Mucosa of descending colon (tissue), 3 donors: ENCODE results near the gene TSPAN15. TPM values are rescaled to one million over a fixed set of nuclear protein-coding genes. Genes with fewer than 3 reads are reported as not detected.

ENCODE experiments used
- ATAC-seq: fragments of 200-7000 bp; cut with Tn5 transposase; one replicate; pipeline ENCODE4 v1.9.1; 2020; ENCODE audit warnings: mild to moderate bottlenecking, moderate library complexity
- DNase-seq, 3 donors: peaks; one replicate each; pipeline ENCODE4 v3.0.0-alpha.2; 2020
- H3K36me3 ChIP-seq: fragments of 200-600 bp; one replicate; pipeline ENCODE4 v1.8.0; 2021; ENCODE audit warnings: low read depth, mild to moderate bottlenecking
- H3K4me1 ChIP-seq: fragments of 200-600 bp; one replicate; pipeline ENCODE4 v1.8.0; 2021; ENCODE audit warnings: low read depth, mild to moderate bottlenecking
- H3K4me3 ChIP-seq: fragments of 200-600 bp; one replicate; pipeline ENCODE4 v1.8.0; 2021; ENCODE audit warnings: mild to moderate bottlenecking
- H3K9me3 ChIP-seq: fragments of 200-600 bp; one replicate; pipeline ENCODE4 v1.8.0; 2021; ENCODE audit warnings: mild to moderate bottlenecking
- intact Hi-C, 2 donors: fragments of 100-400 bp; cut with DNase I in 1 of 2; cut with micrococcal nuclease in 1 of 2; formaldehyde crosslinking; loops; one replicate each; pipeline versions ENCODE4 v1.11.0 to v1.11.1; 2022; cut with DNase I, micrococcal nuclease
- total RNA-seq, 3 donors: library from RNA; stranded (reverse); fragmentation: NEBNext Ultra II Directional in 2 of 3; extraction: Animal tissue kit (Norgen Biotek cat#: 25700) in 2 of 3; gene quantifications; one replicate each; pipeline versions ENCODE4 v1.2.1 to v1.2.4, GENCODE V29; 2021 to 2023
- TF ChIP-seq, protein P1 (sequence below): fragments of 200-600 bp; IDR thresholded peaks from one replicate; pipeline ENCODE4 v1.8.0; 2022; ENCODE audit warnings: antibody characterized with exemption, mild to moderate bottlenecking
- donor health status: DM: no; HTN: no; CAD: no; lungs with moderate emphysema.
- donor health status: DM: no; HTN: no; CAD: no.
- donor health status: DM: no; HTN: yes; CAD: no.

TSPAN15 gene
- total RNA-seq, 3 donors from 2014 or later, result 118 to 183 (median 139) TPM

DNA sequence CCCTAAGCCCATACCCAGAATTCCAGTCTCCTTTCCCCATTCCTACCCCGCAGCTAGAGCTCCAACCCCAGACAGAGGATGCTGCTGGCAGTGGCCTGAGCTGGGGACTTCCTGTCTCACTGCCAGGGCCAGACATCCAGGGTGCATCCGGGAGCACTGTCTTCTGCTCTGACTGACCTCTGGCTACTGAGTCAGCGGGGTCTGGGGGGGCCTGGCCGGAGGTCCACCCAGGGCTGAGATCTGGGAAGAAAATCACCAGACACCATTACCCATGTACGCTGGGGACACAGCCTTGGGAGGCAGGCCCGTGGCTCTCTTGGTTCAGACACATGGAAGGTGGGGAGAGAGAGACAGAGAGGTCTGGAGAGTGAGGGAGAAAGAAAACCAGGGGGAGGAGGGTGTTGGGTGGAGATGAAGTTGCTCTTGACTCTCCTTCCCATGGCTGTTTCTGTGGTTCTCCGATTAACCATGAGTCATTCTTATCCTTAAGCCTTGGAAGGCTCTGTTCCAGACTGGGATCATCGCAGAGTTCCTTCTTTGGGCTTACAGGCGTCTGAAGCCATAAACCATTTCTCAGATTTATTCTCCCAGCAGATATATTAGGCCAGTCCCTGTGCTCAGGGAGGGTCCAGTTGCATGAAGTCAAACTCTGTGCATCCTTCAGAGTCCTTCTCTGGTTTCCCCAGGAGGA lies 23.6 kb downstream of the TSPAN15 start:
- no peaks in the 10 kb centered on the region for H3K36me3 ChIP-seq
- DNase-seq (no peak), ATAC-seq (peak; percentile 63)
- H3K4me3 ChIP-seq, result no peak overlapping the region
- TF ChIP-seq, protein P1, sequence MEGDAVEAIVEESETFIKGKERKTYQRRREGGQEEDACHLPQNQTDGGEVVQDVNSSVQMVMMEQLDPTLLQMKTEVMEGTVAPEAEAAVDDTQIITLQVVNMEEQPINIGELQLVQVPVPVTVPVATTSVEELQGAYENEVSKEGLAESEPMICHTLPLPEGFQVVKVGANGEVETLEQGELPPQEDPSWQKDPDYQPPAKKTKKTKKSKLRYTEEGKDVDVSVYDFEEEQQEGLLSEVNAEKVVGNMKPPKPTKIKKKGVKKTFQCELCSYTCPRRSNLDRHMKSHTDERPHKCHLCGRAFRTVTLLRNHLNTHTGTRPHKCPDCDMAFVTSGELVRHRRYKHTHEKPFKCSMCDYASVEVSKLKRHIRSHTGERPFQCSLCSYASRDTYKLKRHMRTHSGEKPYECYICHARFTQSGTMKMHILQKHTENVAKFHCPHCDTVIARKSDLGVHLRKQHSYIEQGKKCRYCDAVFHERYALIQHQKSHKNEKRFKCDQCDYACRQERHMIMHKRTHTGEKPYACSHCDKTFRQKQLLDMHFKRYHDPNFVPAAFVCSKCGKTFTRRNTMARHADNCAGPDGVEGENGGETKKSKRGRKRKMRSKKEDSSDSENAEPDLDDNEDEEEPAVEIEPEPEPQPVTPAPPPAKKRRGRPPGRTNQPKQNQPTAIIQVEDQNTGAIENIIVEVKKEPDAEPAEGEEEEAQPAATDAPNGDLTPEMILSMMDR, result no peak
- peaks cover 12% of the 10 kb centered on the region for H3K4me1 ChIP-seq
- intact Hi-C loops, result no loop called here
- H3K9me3 ChIP-seq, result no peaks in the 10 kb centered on the region

GRCh38 chr10:69475433-69475830 lies 24.2 kb downstream of the TSPAN15 start:
- ATAC-seq, result no peak
- Histone ChIP-seq H3K4me1 (peaks cover 12% of the 10 kb centered on the region), H3K9me3 (no peaks in the 10 kb centered on the region), H3K36me3 (no peaks in the 10 kb centered on the region), H3K4me3 (no peak overlapping the region)
- intact Hi-C loops, result no loop called here
- DNase-seq, result no peak
- TF ChIP-seq, protein P1, result no peak

- intact Hi-C loops, result no loop called here
These were observed 26.8 kb downstream of the TSPAN15 start for GRCh38 chr10:69477968-69478597.

GRCh38 chr10:69479240-69480067 lies 28.2 kb downstream of the TSPAN15 start:
- ATAC-seq (peak; percentile 16), DNase-seq (no peak)

More at GRCh38 chr10:69477968-69478597, 26.8 kb downstream of the TSPAN15 start:
- no peak for DNase-seq
- Histone ChIP-seq H3K4me3 (no peak overlapping the region), H3K36me3 (no peaks in the 10 kb centered on the region), H3K9me3 (no peaks in the 10 kb centered on the region), H3K4me1 (peaks cover 12% of the 10 kb centered on the region)
- TF ChIP-seq, protein P1, result no peak
- no peak for ATAC-seq

GRCh38 chr10:69480068-69480412 lies 28.8 kb downstream of the TSPAN15 start:
- ATAC-seq (peak; percentile 6), DNase-seq (no peak)
- H3K9me3 ChIP-seq, result no peaks in the 10 kb centered on the region
- no peaks in the 10 kb centered on the region for H3K36me3 ChIP-seq
- TF ChIP-seq, protein P1, result no peak
- intact Hi-C loops, result no loop called here
- H3K4me3 ChIP-seq, result no peak overlapping the region
- peaks cover 6% of the 10 kb centered on the region for H3K4me1 ChIP-seq

More at GRCh38 chr10:69479240-69480067, 28.2 kb downstream of the TSPAN15 start:
- H3K4me1 ChIP-seq, result peaks cover 6% of the 10 kb centered on the region
- H3K4me3 ChIP-seq, result no peak overlapping the region
- H3K9me3 ChIP-seq, result no peaks in the 10 kb centered on the region
- TF ChIP-seq, protein P1, result no peak
- H3K36me3 ChIP-seq, result no peaks in the 10 kb centered on the region
- intact Hi-C loops, result no loop called here
